Endothelial cell of umbilical vein (primary cell): ENCODE results near the gene RMRP. TPM values are rescaled to one million over a fixed set of nuclear protein-coding genes. Genes with fewer than 3 reads are reported as not detected.

Source experiments
- BruUV-seq: library from RNA; stranded (reverse); fragments of 400-500 nt; replicated peaks from 2 replicates; lab custom pipeline; 2021; lab: Mats Ljungman, UMichigan
- CTCF ChIA-PET: fragments of 300-600, 350-600 bp; sonication (Branson Sonifier 250); formaldehyde crosslinking; loops from one replicate; lab custom pipeline; 2021; ENCODE audit warnings: antibody characterized with exemption, inconsistent platforms; lab: Charles Lee
- POLR2A ChIA-PET: fragments of 300-600, 350-600 bp; sonication (Branson Sonifier 250); formaldehyde crosslinking; loops from one replicate; lab custom pipeline; 2021; ENCODE audit warnings: antibody characterized with exemption, inconsistent platforms; lab: Charles Lee
- DNase-seq: peaks from one replicate; pipeline ENCODE4 v3.0.0-alpha.2; 2011; ENCODE audit warnings: low read depth, low spot score
- FAIRE-seq: peaks from 2 replicates; lab custom pipeline; 2011; peaks lifted over from hg19 to GRCh38; lab: Jason Lieb, UNC
- H2AFZ ChIP-seq: 2 replicates; pipeline ENCODE4 v1.6.0; 2012; ENCODE audit warnings: low read depth, low read length, control low read depth, inconsistent platforms
- H3K27ac ChIP-seq: 2 replicates; pipeline ENCODE4 v1.5.1; 2011; ENCODE audit warnings: low read depth, mild to moderate bottlenecking, control low read depth, low read length, moderate library complexity; ENCODE audit not compliant: insufficient read depth
- H3K27me3 ChIP-seq, 2 experiments: 2 replicates each; pipeline versions ENCODE4 v1.6.0 to v1.6.1; 2011; ENCODE audit warnings: low read length in 2 of 2, mixed read lengths in 1 of 2; ENCODE audit not compliant: control insufficient read depth in 2 of 2, insufficient read depth in 2 of 2
- H3K36me3 ChIP-seq, 2 experiments: 2 replicates in 1 of 2; 3 replicates in 1 of 2; pipeline ENCODE4 v1.5.1; 2011; ENCODE audit warnings: low read length in 2 of 2, mild to moderate bottlenecking in 1 of 2, moderate library complexity in 1 of 2; ENCODE audit not compliant: control insufficient read depth in 2 of 2, insufficient read depth in 2 of 2; ENCODE audit errors: extremely low read depth in 1 of 2
- H3K4me1 ChIP-seq: 3 replicates; pipeline ENCODE4 v1.5.1; 2011; ENCODE audit warnings: mild to moderate bottlenecking, low read length; ENCODE audit not compliant: control insufficient read depth, insufficient read depth; ENCODE audit errors: extremely low read depth
- H3K4me2 ChIP-seq: 2 replicates; pipeline ENCODE4 v1.6.1; 2011; ENCODE audit warnings: low read length, control low read depth, mixed read lengths; ENCODE audit not compliant: insufficient read depth
- H3K4me3 ChIP-seq, 3 experiments: fragments of 200-600 bp in 1 of 3; sonication (generic), shearing (Covaris generic) in 1 of 3; replicated peaks in 1 of 3; 2 replicates each; pipeline ENCODE4 v1.5.1; 2011 to 2016; ENCODE audit warnings: control low read depth in 3 of 3, low read length in 3 of 3, mild to moderate bottlenecking in 2 of 3, inconsistent platforms in 1 of 3, low read depth in 1 of 3, moderate library complexity in 1 of 3; ENCODE audit not compliant: insufficient read depth in 1 of 3
- H3K79me2 ChIP-seq: 2 replicates; pipeline ENCODE4 v1.6.0; 2012; ENCODE audit warnings: low read length, inconsistent platforms; ENCODE audit not compliant: control insufficient read depth, insufficient read depth
- H3K9ac ChIP-seq: replicated peaks from 2 replicates; pipeline ENCODE3; 2011; ENCODE audit warnings: low read length, control low read depth; ENCODE audit not compliant: insufficient read depth; ENCODE audit errors: extremely low read depth
- H3K9me1 ChIP-seq: replicated peaks from 3 replicates; pipeline ENCODE4 v1.6.0; 2011; ENCODE audit warnings: mild to moderate bottlenecking, low read length; ENCODE audit not compliant: control insufficient read depth, insufficient read depth; ENCODE audit errors: extremely low read depth
- H3K9me3 ChIP-seq: replicated peaks from 2 replicates; pipeline ENCODE4 v1.5.1; 2012; ENCODE audit warnings: low read length, inconsistent platforms; ENCODE audit not compliant: control insufficient read depth, insufficient read depth
- H4K20me1 ChIP-seq: replicated peaks from 2 replicates; pipeline ENCODE3; 2011; ENCODE audit warnings: mild to moderate bottlenecking, low read length; ENCODE audit not compliant: control insufficient read depth, insufficient read depth; ENCODE audit errors: extremely low read depth
- EZH2 ChIP-seq: IDR thresholded peaks from 2 replicates; pipeline ENCODE4 v1.6.1; 2012; ENCODE audit warnings: borderline replicate concordance, low read depth, mild to moderate bottlenecking, moderate library complexity, low read length, inconsistent platforms; ENCODE audit not compliant: severe bottlenecking
- FOS ChIP-seq: IDR thresholded peaks from 2 replicates; pipeline ENCODE4 v1.6.1; 2011; ENCODE audit warnings: mild to moderate bottlenecking, low read length, moderate library complexity, borderline replicate concordance; ENCODE audit not compliant: insufficient read depth
- GATA2 ChIP-seq: IDR thresholded peaks from 2 replicates; pipeline ENCODE4 v1.7.0; 2011; ENCODE audit warnings: low read depth, mild to moderate bottlenecking, moderate library complexity, mixed read lengths, low read length; ENCODE audit not compliant: insufficient read length, insufficient read depth
- JUN ChIP-seq: IDR thresholded peaks from 2 replicates; pipeline ENCODE4 v1.6.1; 2011; ENCODE audit warnings: borderline replicate concordance, low read depth; ENCODE audit not compliant: insufficient read length, insufficient read depth
- MAX ChIP-seq: IDR thresholded peaks from 2 replicates; pipeline ENCODE4 v1.6.1; 2011; ENCODE audit not compliant: insufficient read depth, insufficient read length
- MYC ChIP-seq: IDR thresholded peaks from one replicate; pipeline ENCODE4 v1.6.1; 2011; ENCODE audit warnings: mild to moderate bottlenecking, low read depth, low read length
- POLR2A ChIP-seq: IDR thresholded peaks from 2 replicates; pipeline ENCODE4 v1.6.1; 2012; ENCODE audit warnings: low read depth, mild to moderate bottlenecking, control low read depth, low read length
- POLR2AphosphoS5 ChIP-seq: IDR thresholded peaks from 2 replicates; pipeline ENCODE4 v1.6.1; 2012; ENCODE audit warnings: low read depth, mild to moderate bottlenecking, control low read depth, low read length, moderate library complexity; ENCODE audit not compliant: insufficient read depth
- dilution Hi-C: fragments of 300-500 bp; cut with MboI; formaldehyde crosslinking; loops from one replicate; pipeline ENCODE4 v1.15.0; 2019; ENCODE audit warnings: low sequenced_read_pairs; ENCODE audit not compliant: extremely low pct_ligation_motif_present
- intact Hi-C: fragments of 100-400 bp; cut with micrococcal nuclease; formaldehyde crosslinking; loops from one replicate; pipeline ENCODE4 v1.10.0; 2022
- polyA plus RNA-seq, 4 experiments: library from polyadenylated mRNA; depleted of rRNA in 3 of 4; stranded (reverse) in 3 of 4; unstranded in 1 of 4; fragments of >200 nt; gene quantifications; 2 replicates each; pipeline versions ENCODE4 v1.2.1 to v1.2.3, GENCODE V29; 2011 to 2012; ENCODE audit warnings: missing spikeins in 1 of 4
- total RNA-seq: library from RNA; stranded (reverse); gene quantifications from 2 replicates; pipeline ENCODE4 v1.2.3, GENCODE V29; 2021
- TF ChIP-seq, protein P1 (sequence below), 2 donors: IDR thresholded peaks; 1 replicate in 1 of 2; 2 replicates in 1 of 2; pipeline ENCODE4 v1.5.1; 2011; ENCODE audit warnings: low read length in 2 of 2, mild to moderate bottlenecking in 2 of 2, moderate library complexity in 2 of 2, control low read depth in 1 of 2, inconsistent platforms in 1 of 2, low read depth in 1 of 2; ENCODE audit not compliant: insufficient read depth in 1 of 2; ENCODE audit errors: extremely low read depth in 1 of 2

Gene RMRP
- total and polyA plus RNA-seq, 2 donors (not counting 3 experiments of a cell fraction or from before 2014, with no cell fraction given), result 19,118 TPM; not detected in 1

DNA sequence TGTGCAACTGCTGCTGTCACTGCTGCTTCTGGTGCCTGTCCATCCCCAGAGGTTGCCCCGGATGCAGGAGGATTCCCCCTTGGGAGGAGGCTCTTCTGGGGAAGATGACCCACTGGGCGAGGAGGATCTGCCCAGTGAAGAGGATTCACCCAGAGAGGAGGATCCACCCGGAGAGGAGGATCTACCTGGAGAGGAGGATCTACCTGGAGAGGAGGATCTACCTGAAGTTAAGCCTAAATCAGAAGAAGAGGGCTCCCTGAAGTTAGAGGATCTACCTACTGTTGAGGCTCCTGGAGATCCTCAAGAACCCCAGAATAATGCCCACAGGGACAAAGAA lies 16.2 kb upstream of the RMRP start:
- ChIA-PET POLR2A (no interaction called here), CTCF (interaction anchor here (0.9 to 2.3 kb wide), 4 partner anchors 9 to 23 kb away, joined by 3 to 15 read pairs (median 5); partner anchors contain the start of gene ARHGEF39)
- dilution Hi-C loops, result no loop called here
- H3K27ac ChIP-seq, result no peak overlapping the region
- H3K36me3 ChIP-seq, result no peaks in the 10 kb centered on the region
- no peak overlapping the region for H2AFZ ChIP-seq
- H3K4me2 ChIP-seq, result no peak overlapping the region
- no peak overlapping the region for H3K9ac ChIP-seq
- BruUV-seq, result no TSS peak
- FAIRE-seq (no peak), DNase-seq (no peak)
- no peaks in the 10 kb centered on the region for H3K9me3 ChIP-seq
- no peaks in the 10 kb centered on the region for H4K20me1 ChIP-seq
- H3K4me3 ChIP-seq, result no peak overlapping the region
- peaks cover 3 to 11% of the 10 kb centered on the region in 2 experiments for H3K27me3 ChIP-seq
- no peaks in the 10 kb centered on the region for H3K79me2 ChIP-seq
- no peaks in the 10 kb centered on the region for H3K9me1 ChIP-seq
- TF ChIP-seq FOS, result no peak
- no peak for TF ChIP-seq MYC
- no peak for TF ChIP-seq JUN
- TF ChIP-seq MAX, result no peak
- TF ChIP-seq, protein P1, sequence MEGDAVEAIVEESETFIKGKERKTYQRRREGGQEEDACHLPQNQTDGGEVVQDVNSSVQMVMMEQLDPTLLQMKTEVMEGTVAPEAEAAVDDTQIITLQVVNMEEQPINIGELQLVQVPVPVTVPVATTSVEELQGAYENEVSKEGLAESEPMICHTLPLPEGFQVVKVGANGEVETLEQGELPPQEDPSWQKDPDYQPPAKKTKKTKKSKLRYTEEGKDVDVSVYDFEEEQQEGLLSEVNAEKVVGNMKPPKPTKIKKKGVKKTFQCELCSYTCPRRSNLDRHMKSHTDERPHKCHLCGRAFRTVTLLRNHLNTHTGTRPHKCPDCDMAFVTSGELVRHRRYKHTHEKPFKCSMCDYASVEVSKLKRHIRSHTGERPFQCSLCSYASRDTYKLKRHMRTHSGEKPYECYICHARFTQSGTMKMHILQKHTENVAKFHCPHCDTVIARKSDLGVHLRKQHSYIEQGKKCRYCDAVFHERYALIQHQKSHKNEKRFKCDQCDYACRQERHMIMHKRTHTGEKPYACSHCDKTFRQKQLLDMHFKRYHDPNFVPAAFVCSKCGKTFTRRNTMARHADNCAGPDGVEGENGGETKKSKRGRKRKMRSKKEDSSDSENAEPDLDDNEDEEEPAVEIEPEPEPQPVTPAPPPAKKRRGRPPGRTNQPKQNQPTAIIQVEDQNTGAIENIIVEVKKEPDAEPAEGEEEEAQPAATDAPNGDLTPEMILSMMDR (IDR thresholded peaks at IDR 0.05; ENCODE audit: extremely low read depth in 1 of 2, insufficient read depth in 1 of 2, low read depth in 1 of 2, low read length in 2 of 2), result no peak
- no peak for TF ChIP-seq POLR2A
- no peak for TF ChIP-seq GATA2
- no peak for TF ChIP-seq EZH2
- TF ChIP-seq POLR2AphosphoS5, result no peak
- H3K4me1 ChIP-seq, result peaks cover 5% of the 10 kb centered on the region
- intact Hi-C loops, result no loop called here
